ENCODE results near the gene DDX20. TPM values are rescaled to one million over a fixed set of nuclear protein-coding genes. Genes with fewer than 3 reads are reported as not detected.

DDX20 gene
- total RNA-seq, 1 donor from 2014 or later: 25.2 TPM

- no peak for DNase-seq (ENCODE audit: low spot score)
- intact Hi-C loops (cut with micrococcal nuclease): loop anchor here (1.0 to 5.0 kb wide), 6 partner anchors 13 to 738 kb away; partner anchors contain the start of gene DDX20
- H3K36me3 Mint-ChIP-seq (ENCODE audit: low read depth): peaks cover 32% of the 10 kb centered on the region
- H3K9me3 Mint-ChIP-seq: no peaks in the 10 kb centered on the region
- peaks cover 15% of the 10 kb centered on the region for H3K4me1 Mint-ChIP-seq (ENCODE audit: low read depth)
- no peaks in the 10 kb centered on the region for H3K27me3 Mint-ChIP-seq (ENCODE audit: insufficient read depth)
- no peak overlapping the region for H3K4me3 Mint-ChIP-seq
- H3K27ac Mint-ChIP-seq: no peak overlapping the region
Measured at GRCh38 chr1:111768625-111769024, 12.9 kb downstream of the DDX20 start.

GRCh38 chr1:111769517-111770146 is 13.9 kb downstream of the DDX20 start:
- intact Hi-C loops (cut with micrococcal nuclease): loop anchor here (1.0 to 5.0 kb wide), 6 partner anchors 14 to 739 kb away; partner anchors contain the start of gene DDX20
- peak; percentile 14 for DNase-seq (ENCODE audit: low spot score)
- peaks cover 27% of the 10 kb centered on the region for H3K36me3 Mint-ChIP-seq (ENCODE audit: low read depth)
- H3K9me3 Mint-ChIP-seq: no peaks in the 10 kb centered on the region
- no peak overlapping the region for H3K27ac Mint-ChIP-seq
- peaks cover 15% of the 10 kb centered on the region for H3K4me1 Mint-ChIP-seq (ENCODE audit: low read depth)
- no peaks in the 10 kb centered on the region for H3K27me3 Mint-ChIP-seq (ENCODE audit: insufficient read depth)
- H3K4me3 Mint-ChIP-seq: no peak overlapping the region

DNA sequence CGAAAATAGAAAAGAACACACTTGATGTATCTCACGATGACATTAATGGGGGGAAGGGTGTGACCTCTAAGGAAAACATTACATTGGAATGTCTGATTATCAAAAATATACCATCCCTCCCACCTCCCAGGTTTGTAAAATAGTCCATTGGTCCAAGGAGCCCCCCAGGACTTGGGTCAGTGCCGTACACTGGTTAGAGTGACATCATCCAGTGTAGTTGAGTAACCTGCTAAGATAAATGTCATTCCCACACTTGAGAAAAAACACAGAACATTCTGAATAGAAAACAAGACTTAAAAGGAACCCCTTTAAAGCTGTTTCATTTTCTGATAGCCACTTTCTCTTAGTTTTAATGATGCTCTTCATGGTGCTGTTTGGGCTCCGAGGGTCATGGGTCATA is 15.2 kb downstream of the DDX20 start:
- Mint-ChIP-seq H3K9me3 (no peaks in the 10 kb centered on the region), H3K27me3 (ENCODE audit: insufficient read depth) (no peaks in the 10 kb centered on the region), H3K4me1 (ENCODE audit: low read depth) (peaks cover 15% of the 10 kb centered on the region), H3K36me3 (ENCODE audit: low read depth) (peaks cover 18% of the 10 kb centered on the region), H3K4me3 (no peak overlapping the region), H3K27ac (no peak overlapping the region)
- no peak for DNase-seq (ENCODE audit: low spot score)
- intact Hi-C loops (cut with micrococcal nuclease): no loop called here

GRCh38 chr1:111775966-111776365 is 20.3 kb downstream of the DDX20 start:
- Mint-ChIP-seq H3K9me3 (no peaks in the 10 kb centered on the region), H3K27ac (no peak overlapping the region), H3K4me1 (ENCODE audit: low read depth) (no peaks in the 10 kb centered on the region), H3K4me3 (no peak overlapping the region), H3K27me3 (ENCODE audit: insufficient read depth) (peaks cover 8% of the 10 kb centered on the region), H3K36me3 (ENCODE audit: low read depth) (peaks cover 2% of the 10 kb centered on the region)
- intact Hi-C loops (cut with micrococcal nuclease): no loop called here
- DNase-seq (ENCODE audit: low spot score): no peak

DNA sequence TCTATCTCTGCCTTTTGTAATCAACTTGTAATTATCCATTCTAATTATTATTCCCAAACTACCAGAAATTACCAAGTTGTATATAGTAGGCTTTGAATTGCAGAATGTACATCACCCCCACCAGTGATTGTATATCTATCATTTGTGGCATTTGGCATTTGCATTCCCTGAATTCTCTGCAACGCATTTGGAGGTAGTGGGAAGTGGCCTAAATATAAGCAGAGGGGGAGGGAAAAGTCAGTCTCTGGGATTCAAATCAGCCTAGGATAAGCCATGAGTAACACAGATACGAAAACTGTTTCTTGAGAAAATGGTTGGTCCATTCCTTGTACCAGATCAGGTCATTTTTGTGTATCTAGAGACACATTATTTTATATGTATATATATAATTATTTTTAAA is 20.7 kb downstream of the DDX20 start:
- no peak for DNase-seq (ENCODE audit: low spot score)
- H3K4me1 Mint-ChIP-seq (ENCODE audit: low read depth): no peaks in the 10 kb centered on the region
- no peaks in the 10 kb centered on the region for H3K36me3 Mint-ChIP-seq (ENCODE audit: low read depth)
- no peak overlapping the region for H3K4me3 Mint-ChIP-seq
- H3K27me3 Mint-ChIP-seq (ENCODE audit: insufficient read depth): peaks cover 8% of the 10 kb centered on the region
- intact Hi-C loops (cut with micrococcal nuclease): no loop called here
- H3K9me3 Mint-ChIP-seq: no peaks in the 10 kb centered on the region
- no peak overlapping the region for H3K27ac Mint-ChIP-seq

DNA sequence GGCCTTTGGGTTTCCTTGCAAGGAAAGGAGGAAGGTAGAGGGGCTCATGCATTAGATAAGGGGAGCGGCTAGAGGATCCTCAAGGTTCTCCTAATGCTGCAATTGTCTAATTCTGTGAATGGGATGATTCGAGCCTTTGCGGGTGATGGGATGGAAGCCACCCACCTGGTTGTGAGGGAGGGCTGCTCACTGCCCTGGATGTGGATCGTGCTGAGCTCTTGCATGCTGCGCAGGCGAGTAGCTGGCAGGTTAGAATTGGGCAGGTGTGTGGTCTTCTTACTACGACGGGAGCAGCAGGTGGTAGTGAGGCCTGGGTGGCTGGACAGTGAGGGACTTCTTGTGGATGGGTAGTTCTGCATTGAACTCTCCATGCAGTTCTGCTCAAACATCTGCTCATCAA is 21.2 kb downstream of the DDX20 start:
- Mint-ChIP-seq H3K36me3 (ENCODE audit: low read depth) (no peaks in the 10 kb centered on the region), H3K9me3 (no peaks in the 10 kb centered on the region), H3K27ac (no peak overlapping the region), H3K27me3 (ENCODE audit: insufficient read depth) (peaks cover 11% of the 10 kb centered on the region), H3K4me1 (ENCODE audit: low read depth) (no peaks in the 10 kb centered on the region), H3K4me3 (no peak overlapping the region)
- no peak for DNase-seq (ENCODE audit: low spot score)
- intact Hi-C loops (cut with micrococcal nuclease): no loop called here

- Mint-ChIP-seq H3K9me3 (no peaks in the 10 kb centered on the region), H3K4me3 (no peak overlapping the region), H3K4me1 (ENCODE audit: low read depth) (no peaks in the 10 kb centered on the region), H3K36me3 (ENCODE audit: low read depth) (no peaks in the 10 kb centered on the region), H3K27ac (no peak overlapping the region), H3K27me3 (ENCODE audit: insufficient read depth) (peaks cover 11% of the 10 kb centered on the region)
- DNase-seq (ENCODE audit: low spot score): no peak
- intact Hi-C loops (cut with micrococcal nuclease): no loop called here
Measured at GRCh38 chr1:111777301-111777700, 21.6 kb downstream of the DDX20 start.

DNA sequence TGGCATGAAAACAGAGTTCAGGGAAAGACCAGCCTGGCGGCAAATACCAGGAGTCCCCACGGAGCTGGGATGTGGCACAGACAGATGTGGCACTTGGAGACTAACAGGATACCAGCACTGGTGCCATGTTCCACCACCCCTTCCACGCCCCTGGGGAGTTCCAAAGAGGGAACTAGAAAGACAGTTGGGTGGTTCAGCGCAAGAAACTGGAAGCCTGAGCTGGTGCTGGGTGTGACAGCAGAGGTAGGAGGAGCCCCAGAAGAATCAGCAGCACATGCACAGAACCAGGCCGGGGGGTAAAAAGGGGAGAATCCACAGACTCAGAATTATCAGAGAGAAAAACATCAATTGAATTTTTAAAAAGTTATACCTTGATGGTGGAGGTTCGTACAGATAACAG is 22.4 kb downstream of the DDX20 start:
- intact Hi-C loops (cut with micrococcal nuclease): no loop called here
- Mint-ChIP-seq H3K9me3 (no peaks in the 10 kb centered on the region), H3K4me3 (no peak overlapping the region), H3K36me3 (ENCODE audit: low read depth) (no peaks in the 10 kb centered on the region), H3K4me1 (ENCODE audit: low read depth) (no peaks in the 10 kb centered on the region), H3K27ac (no peak overlapping the region), H3K27me3 (ENCODE audit: insufficient read depth) (peaks cover 11% of the 10 kb centered on the region)
- DNase-seq (ENCODE audit: low spot score): no peak

- no peak for DNase-seq (ENCODE audit: low spot score)
- H3K27me3 Mint-ChIP-seq (ENCODE audit: insufficient read depth): peaks cover 11% of the 10 kb centered on the region
- intact Hi-C loops (cut with micrococcal nuclease): no loop called here
- H3K4me1 Mint-ChIP-seq (ENCODE audit: low read depth): no peaks in the 10 kb centered on the region
- no peaks in the 10 kb centered on the region for H3K9me3 Mint-ChIP-seq
- H3K4me3 Mint-ChIP-seq: no peak overlapping the region
- no peak overlapping the region for H3K27ac Mint-ChIP-seq
- H3K36me3 Mint-ChIP-seq (ENCODE audit: low read depth): no peaks in the 10 kb centered on the region
Measured at GRCh38 chr1:111778541-111779051, 22.9 kb downstream of the DDX20 start.

DNA sequence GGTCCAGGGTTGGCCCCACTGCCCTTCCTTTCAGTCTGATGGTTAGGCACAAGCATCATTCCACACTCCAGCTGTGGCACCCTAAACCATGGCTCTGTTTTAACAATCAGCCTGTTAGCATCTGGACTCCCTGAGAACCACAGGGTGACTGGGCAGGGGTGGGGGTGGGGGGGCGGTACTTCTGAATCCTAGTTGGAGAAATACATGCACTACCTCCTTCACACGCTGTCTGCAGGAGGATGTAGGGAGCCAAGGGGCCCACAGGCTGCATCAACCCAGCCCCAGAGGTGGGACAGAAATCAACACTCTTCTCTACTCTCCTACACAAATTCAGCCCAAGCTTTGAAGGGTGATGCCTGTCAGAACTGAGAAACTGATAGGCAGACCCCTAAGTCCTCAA is 23.8 kb downstream of the DDX20 start:
- Mint-ChIP-seq H3K4me3 (no peak overlapping the region), H3K36me3 (ENCODE audit: low read depth) (no peaks in the 10 kb centered on the region), H3K27me3 (ENCODE audit: insufficient read depth) (peaks cover 11% of the 10 kb centered on the region), H3K9me3 (no peaks in the 10 kb centered on the region), H3K4me1 (ENCODE audit: low read depth) (no peaks in the 10 kb centered on the region), H3K27ac (no peak overlapping the region)
- no peak for DNase-seq (ENCODE audit: low spot score)
- intact Hi-C loops (cut with micrococcal nuclease): no loop called here

GRCh38 chr1:111784273-111784901 is 28.7 kb downstream of the DDX20 start:
- intact Hi-C loops (cut with micrococcal nuclease): no loop called here
- Mint-ChIP-seq H3K4me3 (no peak overlapping the region), H3K4me1 (ENCODE audit: low read depth) (no peaks in the 10 kb centered on the region), H3K36me3 (ENCODE audit: low read depth) (no peaks in the 10 kb centered on the region), H3K9me3 (no peaks in the 10 kb centered on the region), H3K27me3 (ENCODE audit: insufficient read depth) (peaks cover 22% of the 10 kb centered on the region), H3K27ac (no peak overlapping the region)
- DNase-seq (ENCODE audit: low spot score): no peak

DNA sequence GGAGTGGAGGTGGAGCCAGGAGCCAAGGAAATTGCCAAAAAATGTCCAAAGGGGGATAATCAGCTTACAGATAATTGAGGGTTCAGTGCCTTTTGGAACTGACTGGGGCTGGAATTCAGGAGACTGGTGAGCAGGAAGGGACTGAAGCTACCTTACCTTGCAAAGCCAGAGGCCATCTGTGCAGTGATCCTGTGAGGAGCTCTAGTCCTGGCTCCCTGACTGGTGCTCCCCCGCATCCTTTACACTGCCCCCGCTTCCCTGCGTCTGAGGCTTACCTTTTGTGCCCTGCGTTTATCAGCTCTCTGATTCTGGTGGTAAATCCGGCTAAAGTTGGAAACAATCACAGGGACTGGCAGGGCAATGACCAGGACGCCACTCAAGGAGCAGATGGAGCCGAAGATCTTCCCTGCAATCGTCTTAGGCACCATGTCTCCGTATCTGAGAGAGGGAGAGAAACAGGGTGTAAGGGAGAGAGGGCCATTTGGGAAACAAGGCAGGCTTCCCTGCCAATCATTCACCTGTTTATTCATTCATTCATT is 31.0 kb downstream of the DDX20 start:
- intact Hi-C loops (cut with micrococcal nuclease): no loop called here
- H3K27ac Mint-ChIP-seq: no peak overlapping the region
- peaks cover 18% of the 10 kb centered on the region for H3K27me3 Mint-ChIP-seq (ENCODE audit: insufficient read depth)
- H3K9me3 Mint-ChIP-seq: no peaks in the 10 kb centered on the region
- no peak overlapping the region for H3K4me3 Mint-ChIP-seq
- DNase-seq (ENCODE audit: low spot score): no peak
- H3K4me1 Mint-ChIP-seq (ENCODE audit: low read depth): no peaks in the 10 kb centered on the region
- H3K36me3 Mint-ChIP-seq (ENCODE audit: low read depth): no peaks in the 10 kb centered on the region

DNA sequence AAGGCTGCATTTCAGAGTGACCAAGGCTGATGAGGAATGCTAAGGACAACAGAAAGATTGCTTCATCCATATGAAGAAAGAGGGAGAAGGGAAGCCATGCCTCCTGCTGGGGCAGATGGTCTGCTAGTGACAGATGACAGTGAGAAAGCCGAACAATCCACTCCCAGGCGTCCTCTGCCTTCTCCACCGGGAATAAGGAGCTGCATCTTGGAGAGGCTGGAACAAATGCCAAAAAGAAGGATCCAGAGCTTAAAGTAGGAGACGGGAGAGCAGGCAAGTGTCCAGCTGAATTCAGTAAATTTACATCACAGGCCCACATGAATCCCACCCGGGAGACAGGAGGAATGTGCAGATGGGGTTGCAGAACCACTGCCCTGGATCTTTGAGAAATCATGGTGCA is 33.4 kb downstream of the DDX20 start:
- Mint-ChIP-seq H3K36me3 (ENCODE audit: low read depth) (no peaks in the 10 kb centered on the region), H3K27ac (no peak overlapping the region), H3K27me3 (ENCODE audit: insufficient read depth) (peaks cover 22% of the 10 kb centered on the region), H3K9me3 (no peaks in the 10 kb centered on the region), H3K4me1 (ENCODE audit: low read depth) (no peaks in the 10 kb centered on the region), H3K4me3 (no peak overlapping the region)
- DNase-seq (ENCODE audit: low spot score): no peak
- intact Hi-C loops (cut with micrococcal nuclease): no loop called here

Measured in activated T-helper 1 cell treated with anti-CD3 and anti-CD28 coated beads, Interleukin-12 subunit alpha, Interleukin-12 subunit beta, Interleukin-2, Interleukin-4 antibody, amounts not matched to agents 30 ng/mL and 10 ng/mL and 1 ng/mL, durations not matched to agents 14 hours and 24 hours and 36 hours (primary cell).